NCI-H526 (cell line): Measurements from ENCODE around the gene FRG1.
"Not testable (repeated sequence)": the region's sequence is repeated elsewhere in the genome, so short reads cannot be mapped to it uniquely, and the experiment has no call there.

Experiments used
- DNase-seq, 2 experiments: peaks; one replicate each; lab custom pipeline; 2025; lab: John Stamatoyannopoulos, UW

Gene FRG1

DNA sequence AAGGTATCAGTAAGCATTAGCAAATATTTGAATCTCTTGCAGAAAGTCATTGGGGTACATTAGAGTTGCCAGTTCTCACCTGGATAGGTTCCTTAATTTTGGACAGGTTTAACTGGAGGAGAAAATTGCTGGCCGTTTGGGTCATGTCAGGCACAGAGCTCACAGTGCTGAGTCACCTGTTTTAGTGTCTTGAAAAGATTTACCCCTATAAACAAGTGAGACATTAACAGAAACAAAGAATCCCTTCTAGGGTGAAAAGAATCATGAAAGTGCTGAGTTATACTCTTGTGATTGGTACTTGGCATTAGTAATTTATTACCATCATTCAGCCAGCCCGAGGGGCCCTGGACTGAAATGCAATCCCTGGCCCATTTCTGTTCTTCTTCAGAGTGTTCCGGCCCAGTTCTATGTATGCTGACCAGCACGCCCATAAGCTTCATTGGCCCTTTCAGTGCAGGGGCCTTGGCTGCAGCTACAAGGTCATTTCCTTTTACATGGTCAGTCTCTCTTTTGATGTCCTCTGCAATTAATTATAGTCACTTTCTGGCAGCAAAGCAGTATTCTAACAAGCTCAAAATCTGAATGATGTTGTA is 45.1 kb downstream of the FRG1 start:
- not testable (repeated sequence) for DNase-seq

DNA sequence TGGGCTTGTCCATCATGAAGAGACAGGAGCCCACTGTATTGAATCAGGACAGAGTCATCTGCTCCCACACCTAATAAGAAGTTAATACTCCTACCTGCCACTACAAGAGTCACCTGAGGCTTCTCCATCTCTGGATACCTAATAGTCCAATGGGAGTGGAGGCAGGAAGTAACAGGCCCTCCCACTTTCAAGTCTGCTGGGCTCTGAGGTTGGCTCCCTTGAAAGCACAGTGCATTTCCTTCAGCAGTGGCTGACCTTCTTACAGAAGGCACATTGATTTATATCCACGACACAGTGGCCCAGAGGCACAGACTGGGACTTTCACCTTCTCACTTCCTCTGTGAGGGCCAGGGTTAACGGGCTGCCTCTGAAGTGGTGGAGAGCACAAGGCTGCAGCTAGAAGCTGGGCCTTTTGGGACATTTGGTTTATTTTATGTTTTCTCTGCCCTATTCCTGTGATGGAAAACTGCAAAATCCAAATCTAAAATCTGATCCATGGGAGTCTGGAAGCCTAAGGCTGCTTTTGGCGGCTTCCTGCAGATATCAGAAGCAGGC is 48.3 kb downstream of the FRG1 start:
- DNase-seq: no peak

DNA sequence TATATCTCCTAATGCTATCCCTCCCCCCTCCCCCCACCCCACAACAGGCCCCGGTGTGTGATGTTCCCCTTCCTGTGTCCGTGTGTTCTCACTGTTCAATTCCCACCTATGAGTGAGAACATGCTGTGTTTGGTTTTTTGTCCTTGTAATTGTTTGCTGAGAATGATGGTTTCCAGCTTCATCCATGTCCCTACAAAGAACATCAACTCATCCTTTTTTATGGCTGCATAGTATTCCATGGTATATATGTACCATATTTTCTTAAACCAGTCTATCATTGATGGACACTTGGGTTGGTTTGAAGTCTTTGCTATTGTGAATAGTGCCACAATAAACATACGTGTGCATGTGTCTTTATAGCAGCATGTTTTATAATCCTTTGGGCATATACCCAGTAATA is 49.3 kb downstream of the FRG1 start:
- not testable (repeated sequence) for DNase-seq
